ENCODE results near the gene SERINC4.

Gene SERINC4

DNA sequence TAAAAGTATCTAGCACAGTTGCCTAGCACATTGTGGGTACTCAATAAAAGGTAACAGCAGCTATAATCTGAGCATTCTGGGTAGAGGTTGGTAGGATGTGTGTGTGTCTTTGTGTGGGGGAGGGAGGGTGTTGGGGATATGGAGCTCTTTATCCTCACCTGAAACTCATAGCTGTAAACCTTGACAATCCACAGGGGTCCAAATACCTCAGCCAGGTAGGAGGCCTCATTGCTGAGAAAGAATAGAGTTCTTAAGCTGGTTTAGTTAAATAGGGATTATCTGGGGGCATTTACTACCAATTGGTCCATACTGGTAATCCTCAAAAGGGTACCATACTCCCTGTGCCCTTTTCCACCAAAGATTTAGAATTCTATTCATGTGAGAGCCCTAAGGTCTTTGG is 4.0 kb downstream of the SERINC4 start:
- no peak for DNase-seq

DNA sequence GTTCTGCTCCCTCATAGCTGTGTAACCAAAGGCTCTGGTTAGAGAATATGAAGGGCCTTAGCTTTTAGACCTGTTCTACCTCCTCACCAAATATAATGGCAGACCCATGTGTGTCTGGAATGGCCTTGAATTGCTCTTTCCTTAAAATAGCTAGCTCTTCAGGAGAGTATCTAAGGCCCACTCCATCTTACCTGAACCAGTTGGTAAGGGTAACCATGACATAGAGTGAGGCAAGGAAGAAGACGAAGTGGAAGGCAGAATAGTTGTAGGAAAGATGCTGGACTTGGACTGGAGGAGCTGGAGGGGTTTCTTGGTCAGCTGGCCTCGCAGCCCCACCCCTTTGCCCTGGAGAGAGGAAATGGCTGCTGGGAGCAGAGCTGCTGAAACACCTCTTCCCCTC is 4.8 kb downstream of the SERINC4 start:
- DNase-seq, result no peak

DNA sequence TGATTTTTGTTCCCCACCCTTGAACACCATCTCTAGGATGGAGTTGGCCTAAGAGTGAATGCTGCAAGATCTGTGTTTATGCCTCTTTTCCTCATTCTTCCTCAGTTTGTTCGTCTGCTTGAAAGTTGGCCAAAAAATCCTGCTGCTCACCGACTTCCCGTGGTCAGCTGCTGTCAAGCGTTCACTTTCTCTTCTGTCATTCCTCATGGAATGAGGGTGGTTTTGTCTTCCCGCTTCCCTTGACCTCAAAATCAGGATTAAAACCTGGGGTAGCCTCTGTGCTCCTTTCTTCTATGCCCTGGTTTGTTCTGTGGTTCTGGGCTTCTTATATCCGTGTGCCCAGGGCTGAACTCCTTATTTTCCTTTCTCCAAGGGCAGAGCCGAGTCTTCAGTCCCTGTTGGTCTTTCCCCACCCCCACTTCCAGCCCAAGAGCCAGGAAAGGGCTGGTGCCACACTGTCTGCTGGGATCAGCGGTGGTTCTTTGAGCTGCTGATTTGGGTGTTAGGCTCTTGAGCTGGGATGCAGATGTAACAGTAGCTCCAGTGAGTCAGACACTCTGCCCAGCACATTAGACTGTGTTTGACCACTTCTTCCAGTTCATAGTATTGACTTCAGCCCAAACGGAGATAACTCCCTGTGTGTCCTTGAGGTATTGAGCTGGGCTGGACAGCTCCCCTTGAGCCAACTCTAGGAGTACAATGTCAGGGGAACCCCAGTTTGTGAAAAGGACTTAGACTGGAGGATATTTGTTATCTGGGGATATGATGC is 5.6 kb downstream of the SERINC4 start:
- no peak for DNase-seq

DNA sequence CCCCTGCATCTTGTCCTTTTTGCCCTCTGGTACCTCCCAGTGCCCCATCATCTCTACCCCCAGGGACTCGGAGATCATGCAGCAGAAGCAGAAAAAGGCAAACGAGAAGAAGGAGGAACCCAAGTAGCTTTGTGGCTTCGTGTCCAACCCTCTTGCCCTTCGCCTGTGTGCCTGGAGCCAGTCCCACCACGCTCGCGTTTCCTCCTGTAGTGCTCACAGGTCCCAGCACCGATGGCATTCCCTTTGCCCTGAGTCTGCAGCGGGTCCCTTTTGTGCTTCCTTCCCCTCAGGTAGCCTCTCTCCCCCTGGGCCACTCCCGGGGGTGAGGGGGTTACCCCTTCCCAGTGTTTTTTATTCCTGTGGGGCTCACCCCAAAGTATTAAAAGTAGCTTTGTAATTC is 6.4 kb downstream of the SERINC4 start:
- no peak for DNase-seq

DNA sequence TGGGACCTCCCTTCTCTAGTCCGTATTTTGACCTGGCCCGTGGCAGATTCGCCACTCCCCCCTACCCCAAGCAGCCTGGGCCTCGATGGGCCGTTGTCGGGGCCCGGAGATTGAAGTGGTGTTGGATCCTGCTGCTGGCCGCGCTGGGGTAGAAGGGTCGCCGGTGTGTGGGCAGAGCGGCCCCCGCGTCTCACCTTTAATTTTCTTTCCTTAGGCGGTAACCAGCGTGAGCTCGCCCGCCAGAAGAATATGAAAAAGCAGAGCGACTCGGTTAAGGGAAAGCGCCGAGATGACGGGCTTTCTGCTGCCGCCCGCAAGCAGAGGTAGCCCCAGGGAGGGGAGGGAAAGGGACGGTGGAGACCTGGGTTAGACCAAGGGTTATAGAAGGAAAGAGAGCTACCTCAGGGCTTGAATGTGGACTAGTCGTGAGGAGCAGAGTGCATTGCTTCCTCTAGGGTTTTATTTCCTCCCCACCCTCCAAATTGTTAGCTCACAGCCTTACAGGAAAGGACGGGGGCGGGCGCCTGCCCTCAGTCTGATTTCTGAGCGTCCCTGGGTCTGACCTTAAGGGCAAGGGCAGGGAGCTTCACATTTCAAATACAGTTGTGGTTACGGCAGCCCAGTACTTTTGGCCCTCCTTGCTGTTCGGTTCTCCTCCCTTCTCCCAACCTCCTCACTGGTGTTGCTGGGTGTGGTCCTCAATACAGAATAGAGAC is 7.1 kb downstream of the SERINC4 start:
- DNase-seq, result no peak

DNA sequence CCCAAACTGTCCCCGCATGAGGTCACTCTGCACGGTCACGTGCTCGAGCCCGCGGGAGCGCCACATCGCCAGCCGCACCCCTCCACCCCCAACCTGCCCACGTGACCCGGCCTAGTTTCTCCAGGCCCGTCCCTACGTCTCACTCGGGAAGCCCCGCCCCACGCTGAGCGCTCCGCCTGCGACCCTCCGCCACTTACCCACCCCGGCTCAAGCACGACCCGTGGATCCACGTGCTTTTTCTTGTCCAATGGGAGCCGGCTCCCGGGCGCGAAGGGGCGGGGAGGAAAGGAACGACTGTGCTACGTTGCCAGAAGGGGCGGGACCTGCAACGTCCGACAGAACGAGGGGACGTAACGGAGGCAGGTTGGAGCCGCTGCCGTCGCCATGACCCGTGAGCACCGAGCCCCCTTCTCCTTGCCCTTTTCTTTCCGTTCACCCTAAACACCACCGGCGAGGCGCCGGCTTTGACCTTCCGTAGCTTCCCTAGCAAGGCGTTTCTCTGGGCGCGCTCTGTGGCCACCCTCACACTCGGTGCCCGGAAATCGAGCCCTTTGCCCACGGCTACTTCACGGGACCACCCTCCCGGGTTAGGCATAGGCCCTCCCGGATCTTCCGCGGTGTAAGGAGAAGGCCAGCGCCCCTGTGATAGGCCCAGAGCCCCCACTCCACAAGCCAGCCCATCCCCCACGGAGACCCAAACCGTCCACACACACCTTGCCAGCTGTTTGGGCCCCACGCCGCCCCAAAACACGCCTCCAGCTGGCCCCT is 7.8 kb downstream of the SERINC4 start, which contains the start of gene SERF2:
TSS of gene SERF2 (plus strand) at position 328 of the 768 bp plus-strand sequence. CDS start at position 385, 57 bp downstream.
- DNase-seq, result peak; percentile 99

DNA sequence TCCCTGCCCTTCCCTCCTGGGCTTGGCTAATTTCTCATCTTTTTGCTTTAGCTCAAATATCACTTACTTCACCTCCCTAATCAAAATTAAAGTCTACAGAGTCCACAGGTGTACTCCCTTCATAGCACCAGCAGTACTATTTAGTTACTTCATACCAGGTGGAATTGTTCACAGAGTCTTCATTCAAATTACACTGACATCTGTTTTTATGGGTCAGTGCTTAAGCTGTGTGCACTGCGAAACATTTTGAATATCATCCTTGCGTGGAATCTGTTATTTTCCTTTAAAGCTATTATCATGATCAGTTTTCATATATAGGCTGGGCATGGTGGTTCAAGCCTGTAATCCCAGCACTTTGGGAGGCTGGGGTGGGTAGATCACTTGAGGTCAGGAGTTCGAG is 10.6 kb downstream of the SERINC4 start:
- no peak for DNase-seq

DNA sequence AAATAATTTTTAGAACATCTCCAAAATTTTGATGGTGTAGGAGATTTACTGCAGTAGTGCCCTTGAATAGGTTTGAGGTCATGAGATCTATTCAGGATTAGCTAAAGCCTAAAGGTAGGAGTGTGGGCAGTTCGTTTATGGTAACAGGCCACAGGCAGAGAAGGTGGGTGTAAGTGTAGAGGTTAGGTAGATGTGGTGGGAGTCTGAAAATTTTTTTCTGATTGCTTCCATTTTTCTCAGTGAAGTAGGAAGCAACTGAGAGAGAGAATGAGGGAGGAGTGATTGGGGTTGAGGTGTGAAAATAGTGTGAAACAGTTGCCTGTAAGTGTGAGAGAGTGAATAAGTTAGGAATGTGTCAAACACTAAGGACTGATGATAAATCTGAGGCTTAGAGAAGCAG is 21.0 kb downstream of the SERINC4 start:
- no peak for DNase-seq

DNA sequence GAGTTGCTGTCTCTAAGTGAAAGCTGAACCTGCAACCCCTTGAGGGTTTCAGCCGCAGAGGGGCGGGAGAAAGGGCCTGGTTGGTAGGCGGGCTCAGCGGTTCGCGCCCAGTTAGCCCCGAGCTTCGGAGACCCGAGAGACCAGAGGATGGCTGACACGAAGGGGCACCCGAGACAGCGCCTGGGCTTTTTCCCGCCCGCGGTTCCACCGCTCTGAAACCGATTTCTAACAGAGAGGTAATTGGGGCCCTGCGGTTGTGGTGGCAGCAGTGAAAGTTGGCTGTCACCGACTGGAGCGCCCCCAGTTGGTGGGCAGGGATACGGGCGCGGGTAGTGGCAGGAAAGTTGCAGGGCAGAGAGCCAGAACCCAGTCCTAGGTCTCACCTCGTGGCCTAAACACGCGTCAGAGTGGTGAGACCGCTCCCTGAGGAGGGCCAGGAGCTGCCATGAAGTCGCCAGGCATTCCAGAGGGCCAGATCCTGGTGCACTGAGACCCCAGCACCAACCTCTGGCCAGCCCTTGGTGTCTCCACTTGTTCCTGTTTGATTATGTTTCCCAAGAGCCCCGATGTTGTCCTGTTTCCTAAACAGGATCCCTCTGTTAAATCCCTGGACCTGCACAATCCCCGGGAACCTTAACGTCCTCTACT is 22.6 kb downstream of the SERINC4 start:
- peak; percentile 84 for DNase-seq

DNA sequence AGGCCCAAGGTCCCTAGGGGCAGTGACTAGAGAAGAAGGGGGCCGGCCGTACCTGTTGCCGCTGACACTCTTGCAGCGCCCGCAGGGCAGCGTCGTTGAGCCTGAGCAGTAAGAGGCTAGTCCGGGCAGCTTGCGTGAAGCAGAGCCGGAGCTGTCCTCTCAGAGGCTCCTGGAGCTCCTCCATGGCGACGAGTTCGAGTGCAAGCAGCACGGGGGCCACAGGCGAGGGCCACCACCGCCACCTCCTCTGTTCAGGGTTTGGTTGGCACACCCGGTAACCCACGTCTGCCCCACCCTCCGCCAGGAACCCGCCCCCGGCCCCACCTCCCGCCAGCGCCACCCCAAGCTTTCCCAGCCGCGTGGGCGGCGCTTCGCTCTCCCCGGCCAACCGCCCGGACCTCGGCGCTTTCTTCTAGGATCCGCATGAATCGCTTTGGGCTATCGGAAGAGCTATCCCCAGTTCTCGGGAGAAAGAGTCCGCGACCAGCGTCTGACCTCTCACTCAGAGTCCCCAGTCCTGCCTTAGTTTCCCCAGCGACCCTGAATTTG is 23.2 kb downstream of the SERINC4 start, which contains the start of gene ELL3:
TSS of gene ELL3 (minus strand) at position 249 of the 549 bp plus-strand sequence. CDS start at position 184, 65 bp downstream.
- peak; percentile 80 for DNase-seq

DNA sequence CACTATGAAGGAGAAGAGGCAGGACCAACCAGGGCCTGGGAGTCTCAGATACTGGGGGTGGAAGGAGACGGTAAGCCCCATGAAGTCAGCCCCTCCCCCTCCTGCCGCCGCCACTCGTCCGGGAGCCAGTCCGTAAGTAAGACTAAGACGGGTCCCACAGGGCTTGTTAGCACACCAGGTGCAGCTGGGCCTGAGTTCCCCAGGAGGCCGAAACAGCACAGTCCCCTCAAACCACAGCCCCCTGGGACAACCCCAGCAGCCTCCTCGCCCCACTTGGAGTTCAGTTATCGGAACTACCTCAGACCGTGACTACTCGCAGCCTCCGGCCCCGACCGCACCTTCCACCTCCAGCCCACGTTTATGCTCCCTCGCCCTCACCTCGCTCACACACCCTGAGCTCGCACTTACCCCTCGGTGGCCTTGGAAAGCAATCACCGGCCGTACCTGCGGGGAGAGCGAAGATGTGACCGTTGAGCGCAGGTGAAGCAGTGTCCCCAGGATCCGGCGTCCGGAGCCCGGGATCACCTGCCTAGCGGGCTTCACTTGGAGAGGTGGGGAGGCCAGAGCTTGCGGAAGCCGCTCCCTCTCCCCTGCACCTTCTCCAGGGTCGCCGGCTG is 23.8 kb downstream of the SERINC4 start:
- DNase-seq, result peak; percentile 6

DNA sequence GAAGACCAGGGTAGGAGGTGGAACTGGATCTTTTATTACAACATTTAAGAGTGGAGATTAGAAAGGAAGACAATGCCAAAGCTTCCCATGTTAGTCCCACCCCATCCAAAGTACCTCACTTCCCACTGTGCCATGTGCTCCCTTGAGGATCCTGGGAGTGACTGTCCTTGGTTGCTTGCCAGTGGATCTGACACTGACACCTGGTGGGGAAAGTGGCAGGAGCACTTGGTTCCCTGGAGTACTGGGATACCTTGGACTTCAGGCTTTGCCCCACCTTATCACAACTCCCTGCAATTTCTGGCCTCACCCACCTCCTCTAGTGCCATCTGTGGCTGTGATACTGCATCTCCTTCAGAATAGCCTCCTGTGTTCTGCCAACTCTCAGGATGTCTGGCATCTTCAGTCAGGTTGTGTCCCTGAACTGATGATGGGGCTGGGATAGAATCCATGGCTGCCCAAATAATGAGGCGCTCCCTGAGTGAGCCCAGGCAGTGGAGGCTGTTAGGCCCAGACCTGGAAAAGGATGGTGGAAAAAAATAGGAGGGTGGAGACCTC is 24.5 kb downstream of the SERINC4 start:
- DNase-seq, result no peak

DNA sequence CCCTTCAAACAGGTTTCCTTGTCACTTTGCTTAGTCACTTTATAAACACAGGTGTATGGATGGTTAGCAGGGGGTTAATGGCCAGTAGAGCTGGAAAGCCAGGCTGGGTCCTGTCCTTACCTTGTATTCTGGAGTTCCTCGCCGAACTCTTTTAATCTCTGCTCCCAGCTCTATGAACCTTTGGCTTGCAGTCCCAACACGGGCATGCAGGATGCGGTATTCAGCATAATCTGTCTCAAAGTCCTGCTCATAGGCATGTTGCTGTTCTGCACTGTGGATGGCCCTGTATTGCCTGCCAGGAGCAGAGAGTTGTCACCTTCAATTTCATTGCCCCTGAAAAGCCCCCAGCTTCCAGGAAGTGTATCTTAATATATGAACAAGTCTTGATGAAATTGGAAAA is 26.0 kb downstream of the SERINC4 start:
- no peak for DNase-seq

DNA sequence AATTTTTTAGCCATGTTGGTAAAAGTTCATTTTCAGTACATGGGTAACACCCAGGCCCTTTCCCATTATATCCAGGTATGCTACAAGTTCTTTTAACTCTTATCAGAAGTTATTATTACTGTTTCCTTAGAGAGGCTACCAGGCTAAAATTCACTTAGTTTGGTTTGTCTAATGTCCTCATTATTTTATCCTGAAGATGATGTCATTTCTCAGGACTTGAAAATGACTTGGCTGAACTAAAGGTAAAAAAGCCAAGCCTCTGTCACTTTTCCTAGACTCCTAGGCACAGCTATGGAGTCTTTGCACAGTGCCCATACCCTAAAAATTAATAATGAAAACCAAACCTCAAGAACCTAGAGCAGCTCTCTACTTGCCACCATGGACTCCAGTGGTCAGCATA is 27.4 kb downstream of the SERINC4 start:
- no peak for DNase-seq

DNA sequence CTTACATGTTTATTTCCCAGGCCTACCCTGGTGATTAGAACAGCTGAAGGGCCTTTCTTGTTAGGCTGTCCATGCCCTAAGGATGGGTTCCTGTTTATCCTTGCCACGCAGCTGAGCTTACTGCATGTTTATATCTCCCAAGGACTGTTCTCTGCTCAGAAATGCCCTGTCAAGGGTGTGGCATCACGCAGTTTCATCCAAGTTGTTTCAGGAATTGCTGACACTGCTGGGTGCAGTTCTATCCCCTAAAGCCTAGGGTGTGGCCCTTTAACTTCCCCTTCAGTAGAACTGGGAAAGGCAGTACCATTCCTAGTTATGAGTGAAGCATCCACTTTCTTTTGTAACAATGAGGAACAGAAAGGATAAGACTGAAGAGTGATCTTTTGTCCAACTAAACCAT is 28.2 kb downstream of the SERINC4 start:
- DNase-seq, result no peak

DNA sequence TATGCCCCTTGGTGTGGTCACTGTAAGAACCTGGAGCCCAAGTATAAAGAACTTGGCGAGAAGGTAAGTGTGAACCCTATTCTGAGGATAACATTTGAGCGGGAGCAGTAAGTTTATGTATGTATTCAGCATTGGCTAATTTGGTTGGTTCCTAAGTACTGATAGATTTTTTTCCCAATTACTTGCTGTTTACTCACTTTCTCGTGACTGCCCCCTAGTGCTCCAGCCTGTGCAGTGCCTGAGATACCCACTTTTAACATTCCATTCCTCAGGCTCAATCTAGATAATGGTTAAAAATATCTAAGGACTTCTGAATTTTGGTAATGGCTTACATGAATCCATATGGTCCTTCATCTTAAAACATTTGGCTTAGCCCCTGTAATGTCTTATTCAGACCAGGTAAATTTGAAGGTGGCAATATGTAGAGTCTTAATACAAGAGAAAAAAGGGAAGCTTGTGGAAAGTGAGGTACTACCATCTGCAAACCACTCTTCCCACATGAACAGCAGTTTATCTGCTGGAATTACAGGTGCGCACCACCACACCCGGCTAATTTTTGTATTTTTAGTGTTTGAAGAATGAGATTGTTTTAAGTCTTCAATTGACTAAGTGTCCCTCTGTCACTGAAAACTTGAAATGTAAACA is 30.3 kb downstream of the SERINC4 start:
- DNase-seq, result peak; percentile 41

DNA sequence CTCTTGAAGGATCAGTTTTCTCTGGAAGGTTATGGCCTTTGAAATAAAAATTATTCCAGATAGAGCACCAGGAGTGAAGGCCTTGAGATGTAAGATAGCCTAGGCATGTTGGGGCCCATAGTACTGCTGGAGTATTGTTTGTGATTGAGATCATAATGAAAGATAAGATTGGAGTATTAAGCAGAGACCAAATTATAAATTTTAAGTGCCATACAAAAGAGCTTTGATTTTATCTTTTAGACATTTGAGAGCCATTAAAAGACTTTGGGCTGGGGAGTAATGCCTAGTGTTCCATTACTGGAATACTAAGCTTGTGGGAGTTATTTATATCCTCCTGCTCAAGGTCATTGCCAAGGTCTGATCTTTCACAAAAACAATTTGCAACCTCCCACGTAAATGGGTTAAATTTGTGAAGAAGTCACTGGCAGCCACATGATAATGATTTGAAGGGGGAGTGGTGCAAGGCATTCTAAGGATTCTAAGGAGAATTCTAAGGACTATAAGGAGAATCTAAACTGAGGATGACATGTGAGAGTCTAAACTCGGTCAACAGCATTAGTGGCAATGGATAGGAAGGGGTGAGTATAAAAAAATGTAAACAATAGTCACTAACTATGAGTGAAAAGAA is 36.1 kb downstream of the SERINC4 start:
- no peak for DNase-seq

DNA sequence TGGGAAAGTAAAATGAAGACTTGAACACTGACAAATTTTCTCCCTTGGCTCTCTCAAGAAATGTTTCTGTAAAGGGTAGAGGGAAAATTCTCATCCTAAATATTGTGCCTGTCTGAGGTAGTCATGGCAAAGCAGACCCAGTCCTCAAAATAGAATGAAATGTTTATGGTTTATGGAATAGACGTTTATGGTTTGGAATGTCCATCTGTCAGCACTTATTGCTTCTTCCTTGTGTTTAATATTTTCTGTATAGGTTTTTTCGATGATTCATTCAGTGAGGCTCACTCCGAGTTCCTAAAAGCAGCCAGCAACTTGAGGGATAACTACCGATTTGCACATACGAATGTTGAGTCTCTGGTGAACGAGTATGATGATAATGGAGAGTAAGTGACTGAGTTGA is 37.2 kb downstream of the SERINC4 start:
- DNase-seq, result no peak

DNA sequence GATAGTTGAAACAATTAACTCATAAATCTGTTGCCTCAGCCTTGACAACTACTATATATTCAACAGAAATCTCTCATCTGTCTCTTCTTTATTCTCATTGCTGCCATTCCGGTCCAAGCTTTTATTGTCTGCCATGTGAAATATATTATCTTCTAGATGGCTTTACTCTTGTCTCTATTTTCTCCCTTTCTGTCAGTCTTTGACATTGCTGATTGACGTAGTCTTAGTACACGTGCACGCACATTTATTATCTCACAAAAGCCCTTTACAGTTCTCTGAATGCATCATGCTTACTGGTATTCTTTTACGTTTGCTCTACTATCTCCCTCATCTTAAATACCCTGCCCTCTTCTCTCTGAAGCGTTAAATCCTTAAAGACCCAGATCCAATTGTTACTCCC is 48.1 kb downstream of the SERINC4 start:
- DNase-seq, result no peak

DNA sequence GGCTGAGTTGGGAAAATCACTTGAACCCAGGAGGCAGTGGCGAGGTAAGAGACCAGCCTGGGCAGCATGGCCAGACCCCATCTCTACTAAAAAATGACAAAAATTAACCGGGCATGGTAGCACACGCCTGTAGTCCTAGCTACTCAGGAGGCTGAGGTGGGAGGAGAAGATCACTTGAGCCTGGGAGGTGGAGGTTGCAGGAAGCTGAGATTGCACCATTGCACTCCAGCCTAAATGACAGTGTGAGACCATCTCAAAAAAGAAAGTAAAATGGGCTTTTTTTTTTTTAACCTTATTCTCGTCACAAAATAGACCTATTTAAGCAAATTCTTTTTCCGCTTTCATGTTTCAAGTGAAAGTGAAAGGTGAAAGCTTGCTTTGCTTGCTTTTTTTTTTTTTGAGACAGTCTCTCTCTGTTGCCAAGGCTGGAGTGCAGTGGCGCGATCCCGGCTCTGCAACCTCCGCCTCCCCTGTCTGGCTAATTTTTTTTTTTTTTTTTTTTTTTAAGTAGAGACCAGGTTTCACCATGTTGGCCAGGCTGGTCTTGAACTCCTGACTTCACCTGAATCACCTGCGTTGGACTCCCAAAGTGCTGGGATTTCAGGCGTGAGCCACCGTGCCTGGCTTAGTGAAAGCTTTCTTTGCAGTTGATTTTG is 50.2 kb downstream of the SERINC4 start:
- DNase-seq, result peak; percentile 55

Measured in MV-4-11 (cell line).